SK-N-SH treated with all-trans-retinoic acid at 6 μM for 48 hours (cell line): ENCODE measurements around the gene ACBD6.

Source experiments
- ARNTL ChIP-seq: fragments of 450-650 bp; formaldehyde crosslinking; IDR thresholded peaks from 2 replicates; pipeline ENCODE4 v1.5.0; 2020; ENCODE audit warnings: low read depth, mild to moderate bottlenecking, moderate library complexity, borderline replicate concordance
- BACH2 ChIP-seq: fragments of 250-450 bp; sonication (Bioruptor Pico); IDR thresholded peaks from 2 replicates; pipeline ENCODE4 v1.9.0; 2021; ENCODE audit warnings: mild to moderate bottlenecking, borderline replicate concordance
- CSDC2 ChIP-seq: fragments of 250-450 bp; sonication (Bioruptor Pico); IDR thresholded peaks from 2 replicates; pipeline ENCODE4 v1.5.0; 2020; ENCODE audit warnings: mild to moderate bottlenecking, moderate library complexity
- ESRRG ChIP-seq: fragments of 250-450 bp; sonication (Bioruptor Pico); IDR thresholded peaks from 2 replicates; pipeline ENCODE4 v1.6.1; 2021; ENCODE audit warnings: mild to moderate bottlenecking
- OSR1 ChIP-seq: fragments of 250-450 bp; sonication (Bioruptor Pico); IDR thresholded peaks from 2 replicates; pipeline ENCODE4 v1.8.0; 2022; ENCODE audit warnings: moderate library complexity, mild to moderate bottlenecking, inconsistent platforms
- PPARA ChIP-seq: fragments of 250-450 bp; sonication (Bioruptor Pico); IDR thresholded peaks from 2 replicates; pipeline ENCODE4 v1.5.0; 2020; ENCODE audit warnings: mild to moderate bottlenecking, borderline replicate concordance
- TCF4 ChIP-seq: fragments of 250-450 bp; sonication (Bioruptor Pico); IDR thresholded peaks from 2 replicates; pipeline ENCODE4 v1.8.0; 2021; ENCODE audit warnings: mild to moderate bottlenecking, moderate library complexity, borderline replicate concordance
- ZFP3 ChIP-seq: fragments of 250-450 bp; sonication (Bioruptor Pico); IDR thresholded peaks from 2 replicates; pipeline ENCODE4 v1.5.0; 2020; ENCODE audit warnings: mild to moderate bottlenecking, moderate library complexity
- ZFP30 ChIP-seq: fragments of 450-650 bp; formaldehyde crosslinking; IDR thresholded peaks from 2 replicates; pipeline ENCODE4 v1.5.0; 2022; ENCODE audit warnings: mild to moderate bottlenecking, moderate library complexity
- ZNF8 ChIP-seq: fragments of 450-650 bp; formaldehyde crosslinking; IDR thresholded peaks from 2 replicates; pipeline ENCODE4 v1.5.0; 2020; ENCODE audit warnings: mild to moderate bottlenecking, moderate library complexity
- TF ChIP-seq, protein P1 (sequence below): fragments of 250-450 bp; sonication (Bioruptor Pico); IDR thresholded peaks from 2 replicates; pipeline ENCODE4 v1.8.0; 2020; ENCODE audit warnings: mild to moderate bottlenecking, moderate library complexity, borderline replicate concordance
- TF ChIP-seq, protein P2 (sequence below): fragments of 250-450 bp; sonication (Bioruptor Pico); IDR thresholded peaks from 2 replicates; pipeline ENCODE4 v1.5.1; 2021; ENCODE audit warnings: mild to moderate bottlenecking, moderate library complexity
- TF ChIP-seq, protein P3 (sequence below): fragments of 250-450 bp; sonication (Bioruptor Pico); IDR thresholded peaks from 2 replicates; pipeline ENCODE4 v1.5.1; 2020; ENCODE audit warnings: low read depth, mild to moderate bottlenecking, moderate library complexity

DNA sequence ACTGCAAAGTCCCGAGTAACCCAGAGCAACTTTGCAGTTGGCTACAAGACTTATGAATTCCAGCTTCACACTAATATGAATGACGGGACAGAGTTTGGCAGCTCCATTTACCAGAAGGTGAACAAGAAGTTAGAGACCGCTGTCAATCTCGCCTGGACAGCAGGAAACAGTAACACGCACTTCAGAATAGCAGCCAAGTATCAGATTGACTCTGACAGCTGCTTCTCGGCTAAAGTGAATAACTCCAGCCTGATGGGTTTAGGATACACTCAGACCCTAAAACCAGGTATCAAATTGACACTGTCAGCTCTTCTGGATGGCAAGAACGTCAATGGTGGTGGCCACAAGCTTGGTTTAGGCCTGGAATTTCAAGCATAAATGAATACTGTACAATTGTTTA, 66.8 kb downstream of the ACBD6 start:
- TF ChIP-seq OSR1 (no peak), BACH2 (no peak), CSDC2 (no peak), ESRRG (CRISPR knock-in tag) (no peak), TCF4 (CRISPR knock-in tag) (no peak), ZFP30 (no peak), ARNTL (no peak), PPARA (no peak), ZNF8 (CRISPR knock-in tag) (no peak), ZFP3 (CRISPR knock-in tag) (no peak)
- TF ChIP-seq, protein P1, sequence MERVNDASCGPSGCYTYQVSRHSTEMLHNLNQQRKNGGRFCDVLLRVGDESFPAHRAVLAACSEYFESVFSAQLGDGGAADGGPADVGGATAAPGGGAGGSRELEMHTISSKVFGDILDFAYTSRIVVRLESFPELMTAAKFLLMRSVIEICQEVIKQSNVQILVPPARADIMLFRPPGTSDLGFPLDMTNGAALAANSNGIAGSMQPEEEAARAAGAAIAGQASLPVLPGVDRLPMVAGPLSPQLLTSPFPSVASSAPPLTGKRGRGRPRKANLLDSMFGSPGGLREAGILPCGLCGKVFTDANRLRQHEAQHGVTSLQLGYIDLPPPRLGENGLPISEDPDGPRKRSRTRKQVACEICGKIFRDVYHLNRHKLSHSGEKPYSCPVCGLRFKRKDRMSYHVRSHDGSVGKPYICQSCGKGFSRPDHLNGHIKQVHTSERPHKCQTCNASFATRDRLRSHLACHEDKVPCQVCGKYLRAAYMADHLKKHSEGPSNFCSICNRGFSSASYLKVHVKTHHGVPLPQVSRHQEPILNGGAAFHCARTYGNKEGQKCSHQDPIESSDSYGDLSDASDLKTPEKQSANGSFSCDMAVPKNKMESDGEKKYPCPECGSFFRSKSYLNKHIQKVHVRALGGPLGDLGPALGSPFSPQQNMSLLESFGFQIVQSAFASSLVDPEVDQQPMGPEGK (CRISPR knock-in tag): no peak
- TF ChIP-seq, protein P2, sequence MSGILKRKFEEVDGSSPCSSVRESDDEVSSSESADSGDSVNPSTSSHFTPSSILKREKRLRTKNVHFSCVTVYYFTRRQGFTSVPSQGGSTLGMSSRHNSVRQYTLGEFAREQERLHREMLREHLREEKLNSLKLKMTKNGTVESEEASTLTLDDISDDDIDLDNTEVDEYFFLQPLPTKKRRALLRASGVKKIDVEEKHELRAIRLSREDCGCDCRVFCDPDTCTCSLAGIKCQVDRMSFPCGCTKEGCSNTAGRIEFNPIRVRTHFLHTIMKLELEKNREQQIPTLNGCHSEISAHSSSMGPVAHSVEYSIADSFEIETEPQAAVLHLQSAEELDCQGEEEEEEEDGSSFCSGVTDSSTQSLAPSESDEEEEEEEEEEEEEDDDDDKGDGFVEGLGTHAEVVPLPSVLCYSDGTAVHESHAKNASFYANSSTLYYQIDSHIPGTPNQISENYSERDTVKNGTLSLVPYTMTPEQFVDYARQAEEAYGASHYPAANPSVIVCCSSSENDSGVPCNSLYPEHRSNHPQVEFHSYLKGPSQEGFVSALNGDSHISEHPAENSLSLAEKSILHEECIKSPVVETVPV (CRISPR knock-in tag): no peak
- TF ChIP-seq, protein P3, sequence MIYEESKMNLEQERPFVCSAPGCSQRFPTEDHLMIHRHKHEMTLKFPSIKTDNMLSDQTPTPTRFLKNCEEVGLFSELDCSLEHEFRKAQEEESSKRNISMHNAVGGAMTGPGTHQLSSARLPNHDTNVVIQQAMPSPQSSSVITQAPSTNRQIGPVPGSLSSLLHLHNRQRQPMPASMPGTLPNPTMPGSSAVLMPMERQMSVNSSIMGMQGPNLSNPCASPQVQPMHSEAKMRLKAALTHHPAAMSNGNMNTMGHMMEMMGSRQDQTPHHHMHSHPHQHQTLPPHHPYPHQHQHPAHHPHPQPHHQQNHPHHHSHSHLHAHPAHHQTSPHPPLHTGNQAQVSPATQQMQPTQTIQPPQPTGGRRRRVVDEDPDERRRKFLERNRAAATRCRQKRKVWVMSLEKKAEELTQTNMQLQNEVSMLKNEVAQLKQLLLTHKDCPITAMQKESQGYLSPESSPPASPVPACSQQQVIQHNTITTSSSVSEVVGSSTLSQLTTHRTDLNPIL (CRISPR knock-in tag): no peak
